ENCODE data around the gene OR2T11. TPM values are rescaled to one million over a fixed set of nuclear protein-coding genes. Genes with fewer than 3 reads are reported as not detected.

Gene OR2T11
- total and polyA plus RNA-seq, 2 donors (not counting 3 experiments of a cell fraction or from before 2014, with no cell fraction given) = not detected

DNA sequence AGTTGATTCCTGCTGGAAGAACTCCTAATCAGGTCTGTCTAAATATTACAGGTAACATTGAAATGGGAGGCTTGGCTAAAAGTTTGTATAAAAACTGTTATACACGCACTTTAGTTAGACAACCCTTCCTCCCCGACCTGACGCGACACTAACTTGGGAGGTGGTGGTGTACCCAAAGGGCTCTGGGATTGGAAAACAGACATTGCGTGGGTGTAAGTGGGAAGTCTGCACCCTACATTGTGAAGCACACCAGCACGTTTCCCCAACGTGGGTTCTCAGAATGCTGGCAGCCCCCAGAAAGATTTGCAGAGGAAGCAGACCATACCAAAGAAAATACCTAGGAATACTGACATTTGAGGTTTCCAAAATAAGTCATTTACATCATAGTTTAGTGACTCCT lies 16.8 kb downstream of the OR2T11 start:
- POLR2A ChIA-PET = no interaction called here
- Histone ChIP-seq H3K4me2 (ENCODE audit: insufficient read depth, low read length) (no peak overlapping the region), H3K9me1 (replicated peaks; ENCODE audit: control insufficient read depth, extremely low read depth, insufficient read depth, low read length) (no peaks in the 10 kb centered on the region), H4K20me1 (replicated peaks; ENCODE audit: control insufficient read depth, extremely low read depth, insufficient read depth, low read length) (no peaks in the 10 kb centered on the region), H3K9me3 (replicated peaks; ENCODE audit: control insufficient read depth, insufficient read depth, low read length) (no peaks in the 10 kb centered on the region), H3K27me3 (ENCODE audit: control insufficient read depth in 2 of 2, insufficient read depth in 2 of 2, low read length in 2 of 2) (no peaks in the 10 kb centered on the region), H3K9ac (replicated peaks; ENCODE audit: extremely low read depth, insufficient read depth, low read length) (no peak overlapping the region), H3K4me1 (ENCODE audit: control insufficient read depth, extremely low read depth, insufficient read depth, low read length) (no peaks in the 10 kb centered on the region), H3K4me3 (replicated peaks in 1 of 3; ENCODE audit: insufficient read depth in 1 of 3, low read depth in 1 of 3, low read length in 3 of 3) (no peak overlapping the region), H2AFZ (ENCODE audit: low read depth, low read length) (no peak overlapping the region), H3K27ac (ENCODE audit: insufficient read depth, low read depth, low read length) (no peak overlapping the region), H3K79me2 (ENCODE audit: control insufficient read depth, insufficient read depth, low read length) (no peaks in the 10 kb centered on the region), H3K36me3 (ENCODE audit: control insufficient read depth in 2 of 2, extremely low read depth in 1 of 2, insufficient read depth in 2 of 2, low read length in 2 of 2) (no peaks in the 10 kb centered on the region)
- CTCF ChIA-PET = no interaction called here
- TF ChIP-seq JUN (IDR thresholded peaks at IDR 0.05; ENCODE audit: borderline replicate concordance, insufficient read depth, insufficient read length, low read depth) = no peak
- no peak for TF ChIP-seq POLR2AphosphoS5 (IDR thresholded peaks at IDR 0.05; ENCODE audit: insufficient read depth, low read depth, low read length)
- no peak for TF ChIP-seq EZH2 (IDR thresholded peaks at IDR 0.05; ENCODE audit: borderline replicate concordance, low read depth, low read length, severe bottlenecking)
- FAIRE-seq (no peak), DNase-seq (ENCODE audit: low read depth, low spot score) (no peak)
- intact Hi-C loops (cut with micrococcal nuclease) = no loop called here
- no TSS peak for BruUV-seq (replicated peaks)
- dilution Hi-C loops (cut with MboI; ENCODE audit: extremely low pct_ligation_motif_present, low sequenced_read_pairs) = no loop called here

DNA sequence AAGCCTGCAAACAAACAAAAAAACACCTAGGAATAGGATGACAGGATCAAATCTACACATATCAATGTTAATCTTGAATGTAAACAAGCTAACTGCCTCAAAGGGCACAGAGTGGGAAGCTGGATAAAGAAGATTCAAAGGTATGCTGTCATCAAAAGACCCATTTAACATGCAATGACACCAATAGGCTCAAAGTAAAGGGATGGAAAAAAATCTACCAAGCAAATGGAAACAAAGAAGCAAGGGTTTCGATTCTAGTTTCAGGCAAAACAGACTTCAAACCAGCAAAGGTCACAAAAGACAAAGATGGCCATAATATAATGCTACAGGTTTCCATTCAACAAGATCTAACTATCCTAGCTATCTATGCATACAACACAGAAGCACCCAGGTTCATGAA lies 21.1 kb downstream of the OR2T11 start:
- Histone ChIP-seq H3K27ac (ENCODE audit: insufficient read depth, low read depth, low read length) (no peak overlapping the region), H3K4me1 (ENCODE audit: control insufficient read depth, extremely low read depth, insufficient read depth, low read length) (no peaks in the 10 kb centered on the region), H3K4me2 (ENCODE audit: insufficient read depth, low read length) (no peak overlapping the region), H3K4me3 (replicated peaks in 1 of 3; ENCODE audit: insufficient read depth in 1 of 3, low read depth in 1 of 3, low read length in 3 of 3) (no peak overlapping the region), H3K79me2 (ENCODE audit: control insufficient read depth, insufficient read depth, low read length) (no peaks in the 10 kb centered on the region), H3K27me3 (ENCODE audit: control insufficient read depth in 2 of 2, insufficient read depth in 2 of 2, low read length in 2 of 2) (no peaks in the 10 kb centered on the region), H2AFZ (ENCODE audit: low read depth, low read length) (no peak overlapping the region), H3K9ac (replicated peaks; ENCODE audit: extremely low read depth, insufficient read depth, low read length) (no peak overlapping the region), H3K9me3 (replicated peaks; ENCODE audit: control insufficient read depth, insufficient read depth, low read length) (no peaks in the 10 kb centered on the region), H3K9me1 (replicated peaks; ENCODE audit: control insufficient read depth, extremely low read depth, insufficient read depth, low read length) (no peaks in the 10 kb centered on the region), H4K20me1 (replicated peaks; ENCODE audit: control insufficient read depth, extremely low read depth, insufficient read depth, low read length) (no peaks in the 10 kb centered on the region), H3K36me3 (ENCODE audit: control insufficient read depth in 2 of 2, extremely low read depth in 1 of 2, insufficient read depth in 2 of 2, low read length in 2 of 2) (no peaks in the 10 kb centered on the region)
- POLR2A ChIA-PET = no interaction called here
- DNase-seq (ENCODE audit: low read depth, low spot score) (no peak), FAIRE-seq (no peak)
- dilution Hi-C loops (cut with MboI; ENCODE audit: extremely low pct_ligation_motif_present, low sequenced_read_pairs) = no loop called here
- TF ChIP-seq POLR2AphosphoS5 (IDR thresholded peaks at IDR 0.05; ENCODE audit: insufficient read depth, low read depth, low read length) (no peak), FOS (IDR thresholded peaks at IDR 0.05; ENCODE audit: borderline replicate concordance, insufficient read depth, low read length) (no peak), MYC (IDR thresholded peaks at IDR 0.05; ENCODE audit: low read depth, low read length) (no peak)
- TF ChIP-seq, protein P1, sequence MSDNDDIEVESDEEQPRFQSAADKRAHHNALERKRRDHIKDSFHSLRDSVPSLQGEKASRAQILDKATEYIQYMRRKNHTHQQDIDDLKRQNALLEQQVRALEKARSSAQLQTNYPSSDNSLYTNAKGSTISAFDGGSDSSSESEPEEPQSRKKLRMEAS (IDR thresholded peaks at IDR 0.05; ENCODE audit: insufficient read depth, insufficient read length) = no peak
- CTCF ChIA-PET = interaction anchor here (1.2 kb wide), 1 partner anchor 192 kb away, joined by 3 read pairs; no protein-coding TSS in a partner anchor
- intact Hi-C loops (cut with micrococcal nuclease) = no loop called here
- no TSS peak for BruUV-seq (replicated peaks)

Measured in endothelial cell of umbilical vein (primary cell).